GM19328 (cell line): ENCODE results near the gene DENND6B.

Source experiments
- ATAC-seq: cut with Tn5 transposase; IDR thresholded peaks from one replicate; pipeline ENCODE4 v1.9.1; 2021; ENCODE audit warnings: mild to moderate bottlenecking, moderate library complexity; ENCODE audit not compliant: unreplicated experiment

DENND6B gene

GRCh38 chr22:50289942-50290630 lies 36.7 kb downstream of the DENND6B start:
- ATAC-seq = no peak

GRCh38 chr22:50289151-50289941 lies 37.5 kb downstream of the DENND6B start:
- ATAC-seq = no peak

- ATAC-seq = no peak
Observed at GRCh38 chr22:50287731-50288130, 39.1 kb downstream of the DENND6B start.

GRCh38 chr22:50286701-50287318 lies 40.0 kb downstream of the DENND6B start:
- no peak for ATAC-seq

GRCh38 chr22:50286275-50286674 lies 40.5 kb downstream of the DENND6B start:
- ATAC-seq = no peak

- ATAC-seq = no peak
Observed at GRCh38 chr22:50285568-50286229, 41.1 kb downstream of the DENND6B start.

- no peak for ATAC-seq
Observed at GRCh38 chr22:50284479-50284878, 42.3 kb downstream of the DENND6B start.

- no peak for ATAC-seq
Observed at GRCh38 chr22:50283821-50284220, 43.0 kb downstream of the DENND6B start.

GRCh38 chr22:50282361-50283155 lies 44.3 kb downstream of the DENND6B start:
- no peak for ATAC-seq

- ATAC-seq = no peak
Observed at GRCh38 chr22:50281957-50282356, 44.9 kb downstream of the DENND6B start.

- ATAC-seq = no peak
Observed at GRCh38 chr22:50281384-50281760, 45.4 kb downstream of the DENND6B start.

- no peak for ATAC-seq
Observed at GRCh38 chr22:50280708-50281383, 46.0 kb downstream of the DENND6B start.

GRCh38 chr22:50280022-50280707 lies 46.6 kb downstream of the DENND6B start:
- ATAC-seq = no peak

GRCh38 chr22:50278956-50279619 lies 47.7 kb downstream of the DENND6B start:
- ATAC-seq = no peak

- no peak for ATAC-seq
Observed at GRCh38 chr22:50278461-50278860, 48.4 kb downstream of the DENND6B start.

- no peak for ATAC-seq
Observed at GRCh38 chr22:50277761-50278160, 49.1 kb downstream of the DENND6B start.

GRCh38 chr22:50276143-50276542 lies 50.7 kb downstream of the DENND6B start:
- peak; percentile 59 for ATAC-seq

GRCh38 chr22:50275181-50276055 lies 51.4 kb downstream of the DENND6B start:
- ATAC-seq = no peak
